Activated CD8-positive, alpha-beta memory T cell treated with anti-CD3 and anti-CD28 coated beads for 24 hours (primary cell): Measurements from ENCODE around the gene TEX13B.

Experiments used
- DNase-seq: peaks from one replicate; pipeline ENCODE4 v3.0.0-alpha.2; 2020

The TEX13B gene

GRCh38 chrX:107935664-107936433, 46.3 kb downstream of the TEX13B start:
- DNase-seq: no peak

DNA sequence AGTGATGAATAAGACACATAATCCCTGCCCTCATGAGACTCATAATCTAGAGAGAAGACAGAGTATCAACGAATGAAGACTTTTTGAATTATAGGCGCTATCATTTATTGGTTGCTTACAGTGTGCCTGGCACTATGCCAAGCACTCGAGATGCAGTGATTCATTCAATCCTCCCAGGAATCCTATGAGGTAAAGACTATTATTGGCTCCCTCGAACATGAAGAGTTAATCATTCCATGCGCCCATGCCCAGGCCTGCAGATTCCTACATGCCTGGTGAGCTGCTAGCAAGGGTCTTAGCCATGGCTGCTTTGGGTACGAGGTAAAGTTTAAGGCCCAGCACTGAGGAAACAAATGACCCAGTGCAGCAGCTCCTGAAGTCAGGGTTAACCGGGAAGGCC, 47.0 kb downstream of the TEX13B start:
- no peak for DNase-seq

GRCh38 chrX:107934262-107934661, 47.9 kb downstream of the TEX13B start:
- DNase-seq: no peak
